GM10248 (cell line): Measurements from ENCODE around the gene ADGRV1.

Source experiments
- CTCF ChIA-PET: fragments of 300-600 bp; sonication (Branson Sonifier 250); formaldehyde crosslinking; extraction: SDS; loops from one replicate; lab custom pipeline; 2021; ENCODE audit warnings: antibody characterized with exemption; lab: Yijun Ruan, JAX
- POLR2A ChIA-PET: fragments of 350-650 bp; sonication (Branson Sonifier 250); formaldehyde crosslinking; extraction: SDS; loops from one replicate; lab custom pipeline; 2020; ENCODE audit warnings: antibody characterized with exemption; lab: Yijun Ruan, JAX
- DNase-seq: peaks from one replicate; pipeline ENCODE4 v3.0.0; 2012; ENCODE audit errors: extremely low spot score
- CTCF ChIP-seq: IDR thresholded peaks from 2 replicates; pipeline ENCODE4 v1.5.1; 2012; ENCODE audit warnings: mild to moderate bottlenecking, low read depth; ENCODE audit errors: extremely low read depth, missing control alignments, control extremely low read depth

Gene ADGRV1

DNA sequence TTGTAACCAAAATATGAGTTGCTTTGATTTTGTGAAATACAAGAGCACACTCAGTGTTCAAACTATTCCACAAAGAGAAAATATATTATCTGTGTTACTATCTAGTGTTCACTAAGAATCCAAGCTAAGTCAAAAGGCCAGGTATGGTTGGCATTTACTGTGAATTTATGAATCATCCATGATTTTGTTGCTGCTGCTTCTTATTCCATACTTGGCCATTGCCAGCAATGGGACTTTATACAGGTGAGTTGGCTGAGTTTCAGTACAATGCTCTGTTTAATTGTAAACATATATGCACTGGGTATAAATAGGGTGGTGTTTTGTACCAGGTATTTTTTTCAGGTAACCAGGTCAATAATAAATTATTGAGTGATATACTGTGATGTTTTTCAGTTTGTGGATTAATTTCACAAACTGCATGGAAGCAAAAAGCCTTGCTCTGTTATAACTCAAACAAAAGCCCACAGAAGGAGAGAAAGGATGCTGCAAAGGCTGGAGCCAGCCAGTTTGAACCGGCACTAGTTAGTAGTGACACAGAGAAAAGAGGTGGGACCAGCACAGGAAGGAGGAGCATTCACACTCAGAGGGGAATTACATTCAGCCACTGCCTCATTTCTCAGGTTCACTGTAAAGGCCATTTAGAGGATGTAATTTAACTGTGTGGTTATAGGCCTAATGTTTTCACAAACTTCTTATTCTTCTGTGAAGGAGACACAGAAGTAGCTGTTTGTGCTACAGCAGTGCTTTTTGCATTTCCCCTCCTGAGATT lies 381.8 kb downstream of the ADGRV1 start:
- ChIA-PET POLR2A (no interaction called here), CTCF (interaction anchor here (2.3 kb wide), 1 partner anchor 8 kb away, joined by 6 read pairs; no protein-coding TSS in a partner anchor)
- peak; percentile 41 for DNase-seq
- no peak for TF ChIP-seq CTCF

GRCh38 chr5:90941002-90941720 lies 382.6 kb downstream of the ADGRV1 start:
- no peak for DNase-seq
- TF ChIP-seq CTCF = no peak
- POLR2A ChIA-PET = no interaction called here
- CTCF ChIA-PET = interaction anchor here (1.7 to 2.3 kb wide), 3 partner anchors 9 to 478 kb away, joined by 4 to 6 read pairs (median 4); no protein-coding TSS in a partner anchor

DNA sequence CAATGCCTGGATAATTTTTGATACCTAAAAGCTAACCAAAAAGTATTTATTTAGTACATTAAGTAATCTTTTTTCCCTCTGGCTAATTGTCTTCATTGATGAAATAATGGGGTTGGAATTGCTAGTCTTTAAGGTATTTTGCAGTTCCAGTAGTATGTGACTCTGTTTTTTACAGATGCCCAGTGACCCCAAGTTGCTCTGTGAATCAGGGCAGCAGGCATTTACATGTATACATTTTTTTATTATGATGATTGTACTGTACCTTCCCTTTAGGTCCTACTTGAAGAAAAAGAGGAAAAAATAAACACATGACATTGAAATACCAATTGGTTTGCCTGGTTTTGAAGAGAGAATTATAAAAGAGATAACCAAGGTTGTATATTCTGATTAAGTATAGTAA lies 385.5 kb downstream of the ADGRV1 start:
- ChIA-PET CTCF (interaction anchor here (1.5 to 2.2 kb wide), 2 partner anchors 12 to 73 kb away, joined by 4 to 9 read pairs; no protein-coding TSS in a partner anchor), POLR2A (no interaction called here)
- no peak for TF ChIP-seq CTCF
- no peak for DNase-seq

DNA sequence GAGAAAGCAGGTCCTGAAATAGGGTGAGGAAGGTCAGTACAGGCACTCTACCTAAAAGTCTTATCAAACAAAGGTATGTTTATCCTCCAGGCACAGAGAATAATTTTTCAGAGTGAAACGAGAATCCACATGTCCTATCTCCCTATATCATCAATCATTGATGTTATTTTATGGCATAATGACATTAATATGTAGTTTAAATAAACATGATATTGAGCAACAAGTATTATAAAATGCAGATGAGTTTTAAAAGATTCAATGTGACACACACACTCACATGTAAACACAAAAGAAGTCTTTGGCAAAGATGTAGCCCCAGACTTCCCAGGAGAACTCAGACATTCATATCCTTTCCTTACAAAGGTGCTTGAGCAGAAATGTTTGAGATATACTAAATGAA lies 389.1 kb downstream of the ADGRV1 start:
- no peak for TF ChIP-seq CTCF
- POLR2A ChIA-PET = no interaction called here
- no peak for DNase-seq
- CTCF ChIA-PET = no interaction called here

DNA sequence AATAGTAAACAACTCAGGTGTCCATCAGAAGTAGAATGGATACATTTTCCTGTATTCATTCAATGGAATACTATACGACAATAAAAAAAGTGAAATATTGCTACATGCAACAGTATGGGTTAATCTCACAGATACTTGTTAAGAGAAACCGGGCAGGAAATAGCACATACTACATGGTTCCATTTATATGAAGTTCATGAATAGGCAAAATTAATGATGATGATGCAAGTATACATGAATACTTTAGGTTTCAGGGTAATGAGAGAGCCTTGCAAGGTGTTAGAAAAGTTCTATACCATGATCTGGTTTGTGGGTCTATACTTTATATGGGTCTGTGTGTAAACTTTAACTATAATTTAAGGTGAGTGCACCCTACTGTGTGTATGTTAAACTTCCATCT lies 390.4 kb downstream of the ADGRV1 start:
- POLR2A ChIA-PET = no interaction called here
- DNase-seq = no peak
- CTCF ChIA-PET = no interaction called here
- TF ChIP-seq CTCF = no peak

DNA sequence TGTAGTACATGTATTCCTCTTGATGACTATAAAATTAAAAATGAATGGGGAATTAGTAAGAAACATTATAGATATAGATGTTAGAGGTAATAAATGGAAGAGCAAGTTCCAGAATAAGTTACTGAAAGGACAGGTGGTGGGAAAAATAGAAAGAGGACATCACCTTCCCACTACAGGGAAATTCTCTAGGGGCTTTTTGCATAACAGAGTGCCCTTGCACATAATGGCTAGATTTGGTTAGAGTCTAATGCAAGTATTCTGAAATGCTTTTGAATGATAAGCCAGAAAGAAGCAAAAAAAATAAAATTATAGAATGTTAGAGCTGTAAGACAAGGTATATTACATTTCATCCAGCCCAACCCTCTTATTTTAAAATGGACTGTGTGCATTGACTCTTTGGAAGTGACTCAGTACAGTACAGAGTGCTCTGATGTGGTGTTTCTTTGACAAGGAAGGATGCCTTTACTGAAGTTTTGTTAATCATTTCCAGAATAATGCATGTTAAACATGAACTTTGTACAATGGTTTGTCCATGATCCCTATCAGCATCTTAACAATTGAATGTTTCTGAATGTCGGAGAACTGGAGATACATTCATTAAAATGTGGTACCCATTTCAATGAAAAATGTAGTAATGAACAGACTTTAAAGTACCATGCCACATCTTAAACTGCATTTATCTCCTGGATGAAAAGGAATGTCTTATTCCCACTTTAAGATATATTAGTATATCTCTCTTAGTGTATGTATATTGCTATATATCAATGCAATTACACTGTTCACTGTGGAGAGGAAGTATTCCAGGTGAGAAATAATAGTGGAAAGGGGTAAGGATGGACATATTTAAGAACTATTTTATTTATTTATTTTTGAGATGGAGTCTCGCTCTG lies 391.1 kb downstream of the ADGRV1 start:
- TF ChIP-seq CTCF = no peak
- ChIA-PET CTCF (no interaction called here), POLR2A (no interaction called here)
- DNase-seq = no peak
